Mucosa of stomach (tissue), 1 donor: ENCODE data around the gene DHRSX.
"Not testable (repeated sequence)": the region's sequence is repeated elsewhere in the genome, so short reads cannot be mapped to it uniquely, and the experiment has no call there.

Source experiments
- H3K27me3 ChIP-seq: one replicate; pipeline ENCODE4 v1.7.0; 2013; ENCODE audit warnings: mild to moderate bottlenecking, low read length; ENCODE audit not compliant: control insufficient read depth, insufficient read depth
- H3K36me3 ChIP-seq: one replicate; pipeline ENCODE4 v1.7.0; 2013; ENCODE audit warnings: low read length; ENCODE audit not compliant: control insufficient read depth, insufficient read depth
- H3K4me1 ChIP-seq: one replicate; pipeline ENCODE4 v1.7.0; 2013; ENCODE audit warnings: mild to moderate bottlenecking, low read length; ENCODE audit not compliant: control insufficient read depth, insufficient read depth
- H3K4me3 ChIP-seq: one replicate; pipeline ENCODE4 v1.7.0; 2013; ENCODE audit warnings: low read length
- H3K9ac ChIP-seq: one replicate; pipeline ENCODE4 v1.7.0; 2013; ENCODE audit warnings: mild to moderate bottlenecking, low read length, moderate library complexity
- H3K9me3 ChIP-seq: one replicate; pipeline ENCODE4 v1.7.0; 2013; ENCODE audit warnings: mild to moderate bottlenecking, low read length, moderate library complexity; ENCODE audit not compliant: control insufficient read depth
- donor health status: Pancreatic carcinoma.

The DHRSX gene

DNA sequence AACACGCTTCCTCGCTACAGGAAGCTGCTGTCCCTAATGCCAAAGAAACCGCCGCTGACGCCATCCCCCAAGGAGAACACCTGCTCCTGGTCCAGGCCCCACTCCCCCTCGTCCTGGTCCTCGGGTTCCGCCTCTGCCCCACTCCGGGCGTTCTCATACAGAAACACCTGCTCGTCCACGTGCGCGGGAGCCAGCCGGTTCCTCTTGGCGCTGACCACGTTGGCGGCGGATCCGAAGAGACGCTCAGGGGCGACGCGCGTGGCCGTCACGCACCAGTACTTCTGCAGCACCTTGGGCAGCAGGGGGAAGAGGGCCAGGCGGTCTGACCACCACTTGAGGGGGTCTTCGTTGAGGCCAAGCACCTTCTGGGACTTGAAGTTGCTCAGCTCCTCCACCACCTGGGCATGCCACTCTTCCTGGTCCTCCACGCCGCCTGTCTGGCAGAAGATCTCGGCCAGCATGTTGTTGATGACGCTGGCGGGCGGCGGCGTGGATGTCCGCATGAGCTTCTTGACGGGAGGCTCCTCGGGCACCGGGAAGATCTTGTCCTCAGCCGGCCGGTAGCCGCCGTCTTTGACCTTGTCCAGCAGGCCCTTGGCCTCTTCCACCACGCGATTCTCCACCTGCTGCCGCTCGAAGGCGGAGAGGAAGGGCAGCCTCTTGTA is 12.0 kb downstream of the DHRSX start:
- Histone ChIP-seq H3K27me3 (no peaks in the 10 kb centered on the region), H3K9ac (no peak overlapping the region), H3K9me3 (no peaks in the 10 kb centered on the region), H3K4me3 (no peak overlapping the region), H3K36me3 (peaks cover 5% of the 10 kb centered on the region), H3K4me1 (peaks cover 5% of the 10 kb centered on the region)

DNA sequence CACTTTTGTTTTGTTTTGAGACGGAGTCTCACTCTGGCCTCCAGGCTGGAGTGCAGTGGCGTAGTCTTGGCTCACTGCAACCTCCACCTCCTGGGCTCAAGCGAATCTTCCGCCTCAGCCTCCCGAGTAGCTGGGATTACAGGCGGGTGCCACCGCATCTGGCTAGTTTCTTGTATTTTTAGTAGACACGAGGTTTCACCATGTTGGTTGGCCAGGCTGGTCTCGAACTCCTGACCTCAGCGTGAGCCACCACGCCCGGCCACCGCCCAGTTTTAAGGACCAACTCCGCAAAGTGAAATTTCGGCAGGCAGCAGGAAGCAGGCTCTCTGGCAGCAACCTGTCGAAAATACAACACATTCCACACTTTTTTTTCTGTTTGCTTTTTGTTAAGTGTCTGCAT is 13.4 kb downstream of the DHRSX start:
- peaks cover 5% of the 10 kb centered on the region for H3K36me3 ChIP-seq
- H3K9me3 ChIP-seq, result no peaks in the 10 kb centered on the region
- H3K4me3 ChIP-seq, result no peak overlapping the region
- peaks cover 5% of the 10 kb centered on the region for H3K4me1 ChIP-seq
- H3K27me3 ChIP-seq, result no peaks in the 10 kb centered on the region
- H3K9ac ChIP-seq, result no peak overlapping the region

DNA sequence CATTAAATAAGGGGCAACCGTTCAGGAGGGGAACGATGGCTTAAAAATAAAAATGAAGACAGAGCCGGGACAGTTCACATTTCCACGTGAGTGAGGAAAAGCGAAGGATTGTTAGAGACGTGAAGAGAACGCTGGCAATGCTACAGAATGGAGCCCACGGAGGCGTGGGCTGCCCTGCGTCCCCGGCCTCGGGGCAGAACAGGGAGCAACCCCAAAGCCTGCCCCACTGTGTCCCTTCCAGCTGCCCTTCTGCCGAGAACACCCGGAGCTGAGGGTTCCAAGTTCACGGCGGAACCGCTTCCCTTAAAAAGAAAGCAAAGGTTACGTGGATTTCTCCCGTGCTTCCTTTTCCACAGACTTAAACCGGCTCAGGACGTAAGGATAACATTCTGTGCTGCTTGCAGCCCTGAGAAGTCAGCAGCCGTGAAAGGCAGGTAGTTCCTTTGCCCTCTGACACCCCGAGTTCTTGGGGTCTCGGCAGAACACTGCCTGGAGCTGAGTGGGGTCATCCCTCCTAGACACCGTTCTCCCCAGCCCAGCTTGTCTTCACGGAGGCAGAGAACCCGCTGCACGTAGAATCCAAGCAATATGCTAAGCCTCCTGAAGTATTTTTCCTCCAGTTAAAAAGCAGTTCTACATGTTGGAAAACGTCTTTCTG is 14.2 kb downstream of the DHRSX start:
- H3K27me3 ChIP-seq, result no peaks in the 10 kb centered on the region
- H3K4me1 ChIP-seq, result peaks cover 1% of the 10 kb centered on the region
- H3K9me3 ChIP-seq, result no peaks in the 10 kb centered on the region
- H3K9ac ChIP-seq, result no peak overlapping the region
- H3K4me3 ChIP-seq, result no peak overlapping the region
- peaks cover 5% of the 10 kb centered on the region for H3K36me3 ChIP-seq

DNA sequence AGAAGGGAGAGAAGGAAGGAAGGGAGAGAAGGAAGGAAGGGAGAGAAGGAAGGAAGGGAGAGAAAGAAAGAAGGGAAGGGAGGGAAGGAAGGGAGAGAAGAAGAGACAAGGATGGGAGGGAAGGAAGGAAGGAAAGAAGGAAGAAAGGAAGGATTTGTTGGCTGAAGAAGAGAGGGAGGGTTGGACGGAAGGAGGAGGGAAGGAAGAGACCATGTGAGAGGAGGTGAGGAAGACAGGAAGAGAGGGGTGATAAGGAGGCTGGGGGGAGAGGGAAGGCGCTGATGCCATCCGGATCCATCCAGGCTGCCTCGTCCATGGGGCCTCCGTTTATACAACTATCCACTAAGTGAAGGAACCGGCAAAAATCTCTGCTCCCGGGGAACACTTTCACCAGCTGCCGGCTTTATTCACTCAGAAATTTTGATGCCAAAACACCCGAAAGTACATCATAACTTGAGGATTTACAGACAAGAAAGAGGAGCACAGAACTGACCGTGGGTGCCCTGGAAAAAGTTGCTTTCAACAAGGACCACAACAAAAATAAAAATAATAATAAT is 14.9 kb downstream of the DHRSX start:
- no peaks in the 10 kb centered on the region for H3K27me3 ChIP-seq
- H3K9me3 ChIP-seq, result no peaks in the 10 kb centered on the region
- peaks cover 5% of the 10 kb centered on the region for H3K36me3 ChIP-seq
- no peak overlapping the region for H3K9ac ChIP-seq
- no peak overlapping the region for H3K4me3 ChIP-seq
- H3K4me1 ChIP-seq, result no peaks in the 10 kb centered on the region

DNA sequence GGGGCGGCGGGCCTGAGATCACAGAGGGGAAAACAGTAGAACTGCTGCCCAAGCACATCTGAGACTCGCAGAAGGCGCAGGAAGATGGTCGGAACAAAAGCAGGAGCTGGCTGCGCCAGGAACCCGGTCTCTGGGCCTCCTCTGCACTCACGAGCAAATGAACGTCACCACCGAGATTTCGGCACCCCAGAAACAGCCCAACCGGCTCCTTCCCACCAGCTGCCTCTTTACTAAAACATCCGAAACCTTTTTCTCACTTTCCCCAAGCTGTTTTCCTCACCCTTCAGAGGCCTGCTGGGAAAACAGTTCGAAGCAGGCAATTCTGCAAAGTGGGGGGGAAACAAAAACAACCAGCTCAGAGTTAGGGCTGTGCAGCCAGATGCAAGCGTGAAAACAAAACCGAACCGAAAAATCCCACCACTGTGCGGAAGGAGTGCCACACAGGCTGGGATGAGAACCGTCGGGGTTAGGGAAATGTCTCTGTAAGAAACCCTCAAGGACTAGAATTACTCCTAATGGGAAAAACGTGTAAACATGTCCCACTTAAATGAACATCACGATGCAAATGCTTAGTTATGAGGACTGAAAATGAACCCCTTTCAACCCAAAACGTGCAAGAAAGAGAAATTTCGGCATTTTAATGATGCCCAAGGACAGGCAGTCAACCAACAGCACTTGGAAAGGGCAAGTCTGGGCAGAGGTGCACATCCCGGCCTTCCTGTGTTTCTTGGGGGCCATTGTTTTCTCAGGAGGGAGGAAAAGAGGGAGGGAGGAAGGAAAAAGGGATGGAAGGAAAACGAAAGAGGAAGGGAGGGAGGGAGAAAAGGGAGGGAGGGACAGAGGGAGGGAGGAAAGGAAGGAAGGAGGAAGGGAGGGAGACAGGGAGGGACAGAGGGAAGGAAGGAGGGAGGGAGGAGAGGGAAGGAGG is 15.8 kb downstream of the DHRSX start:
- no peak overlapping the region for H3K4me3 ChIP-seq

DNA sequence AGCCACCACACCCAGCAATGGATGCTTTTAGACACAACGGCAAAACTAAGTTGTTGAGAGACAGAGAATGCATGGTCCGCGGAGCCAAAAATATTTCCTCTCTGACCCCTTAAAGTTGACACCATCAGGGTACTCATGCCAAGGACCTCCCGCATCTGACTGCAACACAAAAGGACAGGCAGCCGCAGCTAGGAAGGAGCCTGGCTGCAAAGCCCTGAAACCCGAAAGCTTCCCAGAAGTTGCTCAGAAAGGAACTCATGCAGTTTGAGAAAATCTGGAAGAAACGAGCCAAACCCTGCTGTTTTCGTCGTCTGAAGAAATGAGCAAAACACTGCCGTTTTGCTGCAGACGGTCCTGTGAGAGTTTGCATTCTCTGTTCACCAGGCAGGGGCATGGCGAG is 16.5 kb downstream of the DHRSX start:
- Histone ChIP-seq H3K4me3 (no peak overlapping the region), H3K9ac (no peak overlapping the region), H3K9me3 (no peaks in the 10 kb centered on the region), H3K4me1 (no peaks in the 10 kb centered on the region), H3K36me3 (peaks cover 5% of the 10 kb centered on the region), H3K27me3 (no peaks in the 10 kb centered on the region)

More for the DNA sequence above, 15.8 kb downstream of the DHRSX start:
- Histone ChIP-seq H3K4me1 (no peaks in the 10 kb centered on the region), H3K9ac (no peak overlapping the region), H3K27me3 (no peaks in the 10 kb centered on the region), H3K36me3 (peaks cover 5% of the 10 kb centered on the region), H3K9me3 (no peaks in the 10 kb centered on the region)

DNA sequence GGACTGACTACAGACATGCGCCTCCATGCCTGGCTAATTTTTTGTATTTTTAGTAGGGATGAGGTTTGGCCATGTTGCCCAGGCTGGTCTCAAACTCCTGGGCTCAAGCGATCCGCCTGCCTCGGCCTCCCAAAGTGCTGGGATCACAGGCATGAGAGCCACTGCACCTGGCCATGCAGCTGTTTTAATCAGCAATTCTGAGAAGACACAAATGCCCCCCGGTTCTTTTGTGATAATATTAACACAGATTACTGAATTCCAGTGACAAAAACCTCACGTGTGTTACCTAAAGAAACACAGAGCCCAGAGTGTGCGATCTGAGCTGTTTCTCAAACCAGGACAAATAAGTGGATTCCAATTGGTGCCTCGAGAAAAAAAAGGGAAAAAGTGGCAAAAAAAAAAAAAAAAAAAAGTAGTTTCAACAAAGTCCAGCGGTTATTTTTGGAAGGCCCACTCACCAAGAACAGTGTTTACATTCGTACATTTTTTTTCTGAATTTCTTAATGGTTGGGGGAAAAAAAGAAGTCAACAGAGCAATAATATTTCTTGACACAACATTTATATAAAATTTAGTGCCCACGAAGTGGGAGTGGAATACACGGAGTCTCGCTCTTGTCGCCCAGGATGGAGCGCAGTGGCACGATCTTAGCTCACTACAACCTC is 17.2 kb downstream of the DHRSX start:
- no peaks in the 10 kb centered on the region for H3K27me3 ChIP-seq
- no peaks in the 10 kb centered on the region for H3K4me1 ChIP-seq
- H3K9ac ChIP-seq, result no peak overlapping the region
- no peak overlapping the region for H3K4me3 ChIP-seq
- H3K36me3 ChIP-seq, result peaks cover 5% of the 10 kb centered on the region
- no peaks in the 10 kb centered on the region for H3K9me3 ChIP-seq

DNA sequence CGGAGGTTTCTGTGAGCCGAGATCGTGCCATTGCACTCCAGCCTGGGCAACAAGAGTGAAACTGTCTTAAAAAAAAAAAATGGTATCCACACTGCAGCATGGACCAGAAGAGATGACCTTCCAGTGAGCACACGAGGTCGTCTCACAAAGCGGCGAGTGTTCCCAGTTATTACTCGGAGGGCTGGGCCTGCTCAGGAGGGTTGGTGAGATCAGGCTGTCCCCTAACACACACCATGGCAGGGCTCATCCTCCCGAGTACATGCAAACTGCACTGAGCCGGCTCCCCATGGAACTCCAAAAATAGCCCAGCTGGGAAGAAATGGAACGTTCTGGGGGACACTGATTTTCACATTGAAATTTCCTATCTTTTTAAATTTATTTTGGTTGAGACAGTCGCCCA is 19.2 kb downstream of the DHRSX start:
- not testable (repeated sequence) for H3K9ac ChIP-seq, H3K4me1 ChIP-seq, H3K27me3 ChIP-seq, H3K4me3 ChIP-seq, H3K9me3 ChIP-seq, H3K36me3 ChIP-seq

DNA sequence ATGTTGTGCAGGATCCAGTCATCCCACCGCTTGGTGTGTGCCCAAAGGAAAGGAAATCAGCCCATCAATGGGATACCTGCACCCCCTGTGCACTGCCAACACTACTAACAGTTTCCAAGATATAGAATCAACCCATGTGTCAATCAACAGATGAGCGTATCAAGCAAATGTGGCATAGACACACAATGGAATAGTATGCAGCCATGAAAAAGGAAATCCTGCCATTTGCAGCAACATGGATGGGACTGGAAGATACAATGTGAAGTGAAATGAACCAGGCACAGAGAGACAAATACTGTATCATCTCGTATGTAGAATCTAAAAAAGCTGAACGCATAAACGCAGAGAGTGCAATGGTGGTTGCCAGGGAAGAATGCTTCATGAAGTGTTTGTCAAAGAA is 20.8 kb downstream of the DHRSX start:
- not testable (repeated sequence) for H3K4me1 ChIP-seq, H3K9ac ChIP-seq, H3K9me3 ChIP-seq, H3K27me3 ChIP-seq, H3K36me3 ChIP-seq, H3K4me3 ChIP-seq

DNA sequence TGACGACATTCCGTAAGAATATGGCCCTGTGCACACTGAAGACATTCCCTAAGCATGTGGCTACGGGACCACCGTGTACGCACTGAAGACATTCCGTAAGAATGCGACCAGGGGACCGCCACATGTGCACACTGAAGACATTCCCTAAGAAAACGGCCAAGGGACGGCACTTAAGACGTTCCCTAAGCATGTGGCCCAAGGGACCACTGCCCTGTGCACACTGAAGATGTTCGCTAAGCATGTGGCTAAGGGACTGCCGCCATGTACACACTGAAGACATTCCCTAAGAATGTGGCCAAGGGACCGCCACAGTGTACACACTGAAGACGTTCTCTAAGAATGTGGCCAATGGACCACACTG is 21.4 kb downstream of the DHRSX start:
- H3K9me3 ChIP-seq, result no peaks in the 10 kb centered on the region
- H3K36me3 ChIP-seq, result no peaks in the 10 kb centered on the region
- peaks cover 3% of the 10 kb centered on the region for H3K4me1 ChIP-seq

DNA sequence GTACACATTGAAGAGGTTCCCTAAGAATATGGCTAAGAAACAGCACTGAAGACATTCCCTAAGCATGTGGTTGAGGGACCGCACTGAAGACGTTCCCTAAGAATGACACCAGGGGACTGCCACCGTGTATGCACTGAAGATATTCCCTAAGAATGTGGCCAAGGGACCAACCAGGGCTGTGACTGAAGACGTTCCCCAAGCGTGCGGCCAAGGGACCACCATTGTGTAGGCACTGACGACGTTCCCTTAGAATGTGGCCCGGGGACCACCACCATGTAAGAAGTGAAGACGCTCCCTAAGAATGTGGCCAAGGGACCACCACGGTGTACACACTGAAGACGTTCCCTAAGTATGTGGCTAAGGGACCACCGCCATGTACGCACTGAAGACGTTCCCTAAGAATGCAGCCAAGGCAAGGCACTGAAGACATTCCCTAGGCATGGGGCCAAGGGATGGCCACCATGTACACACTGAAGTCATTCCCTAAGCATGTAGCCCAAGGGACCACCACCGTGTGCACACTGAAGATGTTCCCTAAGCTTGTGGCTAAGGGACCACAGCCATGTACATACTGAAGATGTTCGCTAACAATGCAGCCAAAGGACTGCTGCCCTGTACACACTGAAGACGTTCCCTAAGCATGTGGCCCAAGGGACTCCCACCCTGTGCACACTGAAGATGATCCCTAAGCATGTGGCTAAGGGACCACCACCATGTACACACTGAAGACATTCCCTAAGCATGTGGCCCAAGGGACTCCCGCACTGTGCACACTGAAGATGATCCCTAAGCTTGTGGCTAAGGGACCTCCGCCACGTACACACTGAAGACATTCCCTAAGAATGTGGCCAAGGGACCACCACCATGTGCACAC is 22.0 kb downstream of the DHRSX start:
- H3K36me3 ChIP-seq, result no peaks in the 10 kb centered on the region
- H3K4me1 ChIP-seq, result peaks cover 9% of the 10 kb centered on the region
- no peaks in the 10 kb centered on the region for H3K9me3 ChIP-seq
- H3K9ac ChIP-seq, result no peak overlapping the region
- H3K27me3 ChIP-seq, result no peaks in the 10 kb centered on the region
- H3K4me3 ChIP-seq, result no peak overlapping the region

More for the DNA sequence above, 21.4 kb downstream of the DHRSX start:
- H3K4me3 ChIP-seq, result no peak overlapping the region
- H3K9ac ChIP-seq, result no peak overlapping the region
- no peaks in the 10 kb centered on the region for H3K27me3 ChIP-seq
